C4-2B (cell line): ENCODE results near the gene OPRL1.
A peak's percentile ranks its signal among the peaks of the same experiment; 100 is the strongest.

ENCODE experiments used
- H3K27ac ChIP-seq: fragments of 450-650 bp; 2 replicates; pipeline ENCODE4 v1.5.1; 2017
- CTCF ChIP-seq: fragments of 450-650 bp; conservative IDR thresholded peaks from 2 replicates; pipeline ENCODE4 v1.5.1; 2017; ENCODE audit warnings: mild to moderate bottlenecking
- ZFX ChIP-seq: fragments of 450-650 bp; IDR thresholded peaks from 2 replicates; pipeline ENCODE4 v1.6.1; 2017

Gene OPRL1

DNA sequence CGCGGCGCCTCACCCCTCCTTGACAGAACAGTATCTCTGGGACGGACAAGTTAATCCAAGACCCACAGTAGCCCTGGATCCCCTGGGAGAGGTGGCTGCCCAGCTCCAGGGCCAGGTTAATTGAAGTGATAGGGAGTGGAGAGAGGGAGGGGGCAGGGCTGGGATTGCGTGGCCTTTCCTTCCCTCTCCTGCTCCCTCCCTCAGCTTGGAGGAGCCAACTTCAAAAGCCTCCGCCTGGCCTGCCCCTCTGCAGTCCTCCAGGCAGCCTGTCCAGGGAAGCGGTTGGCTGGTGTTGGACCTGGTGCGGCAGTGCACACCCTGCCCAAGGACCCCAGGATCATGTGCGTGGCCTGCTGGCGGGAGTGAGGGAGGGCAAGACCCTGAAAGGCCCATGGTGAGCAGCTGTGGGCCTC lies 43.9 kb upstream of the OPRL1 start, which contains the start of gene C20orf204:
Gene C20orf204, plus strand, starts transcription at position 250 of the 413 bp plus-strand sequence. Its CDS starts 142 bp downstream, at position 392.
- TF ChIP-seq CTCF: no peak
- no peak for TF ChIP-seq ZFX
- no peak within 1 kb of the TSS for H3K27ac ChIP-seq

GRCh38 chr20:64036346-64037198 lies 43.3 kb upstream of the OPRL1 start:
- no peak overlapping the region for H3K27ac ChIP-seq
- no peak for TF ChIP-seq CTCF

GRCh38 chr20:64037199-64037497 lies 42.7 kb upstream of the OPRL1 start:
- TF ChIP-seq CTCF: no peak
- no peak for TF ChIP-seq ZFX
- H3K27ac ChIP-seq: no peak overlapping the region

- TF ChIP-seq CTCF (no peak), ZFX (no peak)
- no peak overlapping the region for H3K27ac ChIP-seq
Observed at GRCh38 chr20:64037498-64038213, 42.2 kb upstream of the OPRL1 start.

- no peak overlapping the region for H3K27ac ChIP-seq
- TF ChIP-seq ZFX: no peak
- TF ChIP-seq CTCF: no peak
Observed at GRCh38 chr20:64038224-64038564, 41.7 kb upstream of the OPRL1 start.

GRCh38 chr20:64038565-64039292 lies 41.2 kb upstream of the OPRL1 start:
- no peak overlapping the region for H3K27ac ChIP-seq
- peak; percentile 32; the same call in 1 of the 2 replicates for TF ChIP-seq ZFX
- peak; percentile 92 for TF ChIP-seq CTCF
